DMS53 treated with DMSO at 0.1 percent for 48 hours (cell line): Measurements from ENCODE around the gene LBX2.

Source experiments
- DNase-seq: peaks from one replicate; lab custom pipeline; 2025; ENCODE audit not compliant: unreplicated experiment; lab: John Stamatoyannopoulos, UW

Gene LBX2

GRCh38 chr2:74499267-74499939, at the start of gene LBX2:
Gene LBX2, minus strand, starts transcription at chr2:74499603. Its CDS starts 66 bp downstream, at chr2:74499537.
- no peak for DNase-seq

- DNase-seq = no peak
Measured at GRCh38 chr2:74548285-74548899, 49.0 kb upstream of the LBX2 start.

GRCh38 chr2:74546004-74546403, 46.6 kb upstream of the LBX2 start:
- DNase-seq = no peak

- peak; percentile 13 for DNase-seq
Measured at GRCh38 chr2:74544634-74545033, 45.2 kb upstream of the LBX2 start.

GRCh38 chr2:74542978-74543377, 43.6 kb upstream of the LBX2 start:
- DNase-seq = no peak

- DNase-seq = no peak
Measured at GRCh38 chr2:74540291-74540690, 40.9 kb upstream of the LBX2 start.

- DNase-seq = no peak
Measured at GRCh38 chr2:74538881-74539339, 39.5 kb upstream of the LBX2 start.

- DNase-seq = no peak
Measured at GRCh38 chr2:74537140-74537539, 37.7 kb upstream of the LBX2 start.

GRCh38 chr2:74536166-74536950, 37.0 kb upstream of the LBX2 start:
- DNase-seq = no peak

- DNase-seq = no peak
Measured at GRCh38 chr2:74535440-74535965, 36.1 kb upstream of the LBX2 start.

GRCh38 chr2:74534411-74534810, 35.0 kb upstream of the LBX2 start:
- DNase-seq = no peak

GRCh38 chr2:74533464-74533863, 34.1 kb upstream of the LBX2 start:
- DNase-seq = no peak

- DNase-seq = peak; percentile 32
Measured at GRCh38 chr2:74532222-74532621, 32.8 kb upstream of the LBX2 start.

GRCh38 chr2:74531666-74532065, 32.3 kb upstream of the LBX2 start:
- no peak for DNase-seq

GRCh38 chr2:74530239-74531187, 31.1 kb upstream of the LBX2 start:
- DNase-seq = peak; percentile 18

GRCh38 chr2:74529357-74530238, 30.2 kb upstream of the LBX2 start, which contains the start of the genes AUP1 and HTRA2:
Gene AUP1, minus strand, starts transcription at chr2:74529706. Its CDS starts 77 bp downstream, at chr2:74529629.
Gene HTRA2, plus strand, starts transcription at chr2:74529933. Its CDS starts 74 bp downstream, at chr2:74530007.
- DNase-seq = peak; percentile 98

- DNase-seq = no peak
Measured at GRCh38 chr2:74528600-74529356, 29.4 kb upstream of the LBX2 start.

GRCh38 chr2:74527741-74528140, 28.3 kb upstream of the LBX2 start:
- DNase-seq = no peak
